Karpas-422 (cell line): Measurements from ENCODE around the gene MAN2A1. TPM values are rescaled to one million over a fixed set of nuclear protein-coding genes. Genes with fewer than 3 reads are reported as not detected.
"Not testable (repeated sequence)": the region's sequence is repeated elsewhere in the genome, so short reads cannot be mapped to it uniquely, and the experiment has no call there.

ENCODE experiments used
- DNase-seq: peaks from one replicate; pipeline ENCODE4 v3.0.0-alpha.2; 2015
- H2AFZ ChIP-seq: fragments of 200-600 bp; sonication (generic); 2 replicates; pipeline ENCODE4 v1.6.1; 2014; ENCODE audit warnings: antibody characterized with exemption, low read length, mixed read lengths
- H3K27ac ChIP-seq: fragments of 200-600 bp; sonication (generic); 2 replicates; pipeline ENCODE4 v1.5.1; 2014; ENCODE audit warnings: mild to moderate bottlenecking, low read length, moderate library complexity
- H3K27me3 ChIP-seq: fragments of 200-600 bp; sonication (generic); 2 replicates; pipeline ENCODE4 v1.6.1; 2014; ENCODE audit warnings: low read length, mixed read lengths
- H3K36me3 ChIP-seq: fragments of 200-600 bp; sonication (generic); 2 replicates; pipeline ENCODE4 v1.6.1; 2014; ENCODE audit warnings: low read length, mixed read lengths; ENCODE audit not compliant: insufficient read depth
- H3K4me1 ChIP-seq: fragments of 200-600 bp; sonication (generic); 2 replicates; pipeline ENCODE4 v1.6.1; 2014; ENCODE audit warnings: mild to moderate bottlenecking, low read length, mixed read lengths
- H3K4me2 ChIP-seq: fragments of 200-600 bp; sonication (generic); 2 replicates; pipeline ENCODE4 v1.6.1; 2014; ENCODE audit warnings: low read length, low read depth, mild to moderate bottlenecking; ENCODE audit not compliant: poor library complexity, severe bottlenecking
- H3K4me3 ChIP-seq: fragments of 200-600 bp; sonication (generic); 2 replicates; pipeline ENCODE4 v1.5.1; 2014; ENCODE audit warnings: mild to moderate bottlenecking, antibody characterized with exemption, low read length, mixed read lengths
- H3K79me2 ChIP-seq: fragments of 200-600 bp; sonication (generic); 2 replicates; pipeline ENCODE4 v1.6.1; 2014; ENCODE audit warnings: mild to moderate bottlenecking, low read length, mixed read lengths
- H3K9ac ChIP-seq: fragments of 200-600 bp; sonication (generic); 2 replicates; pipeline ENCODE4 v1.6.0; 2014; ENCODE audit warnings: low read length
- H3K9me2 ChIP-seq: fragments of 200-600 bp; sonication (generic), shearing (Covaris generic); replicated peaks from 2 replicates; pipeline ENCODE4 v1.6.0; 2014; ENCODE audit warnings: mild to moderate bottlenecking, low read length, moderate library complexity; ENCODE audit not compliant: insufficient read depth
- H3K9me3 ChIP-seq: fragments of 300-700, 200-600 bp; sonication (generic); 2 replicates; pipeline ENCODE4 v1.6.1; 2014; ENCODE audit warnings: low read length, mixed read lengths
- H4K20me1 ChIP-seq: fragments of 200-600 bp; sonication (generic); 2 replicates; pipeline ENCODE4 v1.6.1; 2014; ENCODE audit warnings: mild to moderate bottlenecking, antibody characterized with exemption, low read length, low read depth; ENCODE audit not compliant: insufficient read depth
- total RNA-seq: library from RNA; depleted of rRNA; stranded (reverse); fragments of >200 nt; shearing (Covaris generic); gene quantifications from 2 replicates; pipeline ENCODE4 v1.2.3, GENCODE V29; 2014; ENCODE audit warnings: low replicate concordance

The MAN2A1 gene
- total RNA-seq, 1 experiment from 2014 or later = 20.3 TPM

- Histone ChIP-seq H3K79me2 (no peaks in the 10 kb centered on the region), H3K4me3 (no peak overlapping the region), H3K4me1 (no peaks in the 10 kb centered on the region), H3K9me2 (no peaks in the 10 kb centered on the region), H4K20me1 (no peaks in the 10 kb centered on the region), H3K27ac (no peak overlapping the region), H2AFZ (no peak overlapping the region), H3K4me2 (no peak overlapping the region), H3K27me3 (no peaks in the 10 kb centered on the region), H3K36me3 (no peaks in the 10 kb centered on the region), H3K9me3 (no peaks in the 10 kb centered on the region), H3K9ac (no peak overlapping the region)
- no peak for DNase-seq
Observed at GRCh38 chr5:109888989-109889388, 199.3 kb downstream of the MAN2A1 start.

GRCh38 chr5:109893271-109893670, 203.5 kb downstream of the MAN2A1 start:
- not testable (repeated sequence) for H3K27me3 ChIP-seq, H3K9me3 ChIP-seq, H3K36me3 ChIP-seq, H4K20me1 ChIP-seq, H3K4me1 ChIP-seq, H3K4me3 ChIP-seq, H3K79me2 ChIP-seq, H3K9ac ChIP-seq, H3K27ac ChIP-seq, DNase-seq, H3K4me2 ChIP-seq, H3K9me2 ChIP-seq, H2AFZ ChIP-seq

- Histone ChIP-seq H3K9me3 (no peaks in the 10 kb centered on the region), H3K36me3 (no peaks in the 10 kb centered on the region), H3K4me1 (no peaks in the 10 kb centered on the region), H3K9ac (no peak overlapping the region), H3K27ac (no peak overlapping the region), H3K9me2 (no peaks in the 10 kb centered on the region), H3K4me3 (no peak overlapping the region), H4K20me1 (no peaks in the 10 kb centered on the region), H2AFZ (no peak overlapping the region), H3K4me2 (no peak overlapping the region), H3K27me3 (no peaks in the 10 kb centered on the region), H3K79me2 (no peaks in the 10 kb centered on the region)
- no peak for DNase-seq
Observed at GRCh38 chr5:109898269-109899162, 208.8 kb downstream of the MAN2A1 start.

- H2AFZ ChIP-seq = no peak overlapping the region
- no peaks in the 10 kb centered on the region for H4K20me1 ChIP-seq
- H3K27me3 ChIP-seq = no peaks in the 10 kb centered on the region
- no peaks in the 10 kb centered on the region for H3K79me2 ChIP-seq
- no peak overlapping the region for H3K4me3 ChIP-seq
- H3K9ac ChIP-seq = no peak overlapping the region
- H3K27ac ChIP-seq = no peak overlapping the region
- no peak overlapping the region for H3K4me2 ChIP-seq
- no peaks in the 10 kb centered on the region for H3K9me2 ChIP-seq
- no peaks in the 10 kb centered on the region for H3K36me3 ChIP-seq
- DNase-seq = no peak
- H3K4me1 ChIP-seq = no peaks in the 10 kb centered on the region
- no peaks in the 10 kb centered on the region for H3K9me3 ChIP-seq
Observed at GRCh38 chr5:109899163-109899535, 209.4 kb downstream of the MAN2A1 start.

- no peaks in the 10 kb centered on the region for H3K79me2 ChIP-seq
- H3K36me3 ChIP-seq = no peaks in the 10 kb centered on the region
- no peak overlapping the region for H3K4me3 ChIP-seq
- no peak overlapping the region for H3K4me2 ChIP-seq
- no peak overlapping the region for H2AFZ ChIP-seq
- no peak for DNase-seq
- H3K9me2 ChIP-seq = no peaks in the 10 kb centered on the region
- H3K4me1 ChIP-seq = no peaks in the 10 kb centered on the region
- no peak overlapping the region for H3K27ac ChIP-seq
- no peak overlapping the region for H3K9ac ChIP-seq
- H4K20me1 ChIP-seq = no peaks in the 10 kb centered on the region
- H3K9me3 ChIP-seq = no peaks in the 10 kb centered on the region
- no peaks in the 10 kb centered on the region for H3K27me3 ChIP-seq
Observed at GRCh38 chr5:109900461-109900860, 210.7 kb downstream of the MAN2A1 start.

- no peak for DNase-seq
- Histone ChIP-seq H3K27ac (no peak overlapping the region), H3K9ac (no peak overlapping the region), H3K4me1 (no peaks in the 10 kb centered on the region), H3K79me2 (no peaks in the 10 kb centered on the region), H3K4me2 (no peak overlapping the region), H3K36me3 (no peaks in the 10 kb centered on the region), H3K9me2 (no peaks in the 10 kb centered on the region), H4K20me1 (no peaks in the 10 kb centered on the region), H2AFZ (no peak overlapping the region), H3K9me3 (no peaks in the 10 kb centered on the region), H3K4me3 (no peak overlapping the region), H3K27me3 (no peaks in the 10 kb centered on the region)
Observed at GRCh38 chr5:109900911-109901627, 211.3 kb downstream of the MAN2A1 start.

GRCh38 chr5:109901628-109901981, 211.9 kb downstream of the MAN2A1 start:
- Histone ChIP-seq H3K9me2 (no peaks in the 10 kb centered on the region), H3K27me3 (no peaks in the 10 kb centered on the region), H3K9me3 (no peaks in the 10 kb centered on the region), H3K9ac (no peak overlapping the region), H3K79me2 (no peaks in the 10 kb centered on the region), H2AFZ (no peak overlapping the region), H3K4me1 (no peaks in the 10 kb centered on the region), H3K4me2 (no peak overlapping the region), H3K4me3 (no peak overlapping the region), H3K27ac (no peak overlapping the region), H4K20me1 (no peaks in the 10 kb centered on the region), H3K36me3 (no peaks in the 10 kb centered on the region)
- DNase-seq = no peak

GRCh38 chr5:109903061-109903460, 213.3 kb downstream of the MAN2A1 start:
- H3K36me3 ChIP-seq = no peaks in the 10 kb centered on the region
- no peaks in the 10 kb centered on the region for H3K9me3 ChIP-seq
- no peak overlapping the region for H2AFZ ChIP-seq
- H3K9ac ChIP-seq = no peak overlapping the region
- no peaks in the 10 kb centered on the region for H3K79me2 ChIP-seq
- no peak for DNase-seq
- no peaks in the 10 kb centered on the region for H4K20me1 ChIP-seq
- H3K4me2 ChIP-seq = no peak overlapping the region
- H3K4me1 ChIP-seq = no peaks in the 10 kb centered on the region
- no peak overlapping the region for H3K27ac ChIP-seq
- H3K4me3 ChIP-seq = no peak overlapping the region
- no peaks in the 10 kb centered on the region for H3K27me3 ChIP-seq
- H3K9me2 ChIP-seq = no peaks in the 10 kb centered on the region
